Stimulated activated CD8-positive, alpha-beta memory T cell treated with anti-CD3 and anti-CD28 coated beads, Interleukin-4, amount 100 ng/mL, for 4 hours (primary cell): ENCODE data around the gene TNFAIP2.

ENCODE experiments used
- DNase-seq, 2 donors: peaks; one replicate each; pipeline ENCODE4 v3.0.0-alpha.2; 2020; ENCODE audit warnings: low read depth in 2 of 2, low spot score in 1 of 2

Gene TNFAIP2

GRCh38 chr14:103179094-103179493, 55.8 kb downstream of the TNFAIP2 start:
- no peak for DNase-seq

- no peak for DNase-seq
Observed at GRCh38 chr14:103180331-103180730, 57.1 kb downstream of the TNFAIP2 start.

DNA sequence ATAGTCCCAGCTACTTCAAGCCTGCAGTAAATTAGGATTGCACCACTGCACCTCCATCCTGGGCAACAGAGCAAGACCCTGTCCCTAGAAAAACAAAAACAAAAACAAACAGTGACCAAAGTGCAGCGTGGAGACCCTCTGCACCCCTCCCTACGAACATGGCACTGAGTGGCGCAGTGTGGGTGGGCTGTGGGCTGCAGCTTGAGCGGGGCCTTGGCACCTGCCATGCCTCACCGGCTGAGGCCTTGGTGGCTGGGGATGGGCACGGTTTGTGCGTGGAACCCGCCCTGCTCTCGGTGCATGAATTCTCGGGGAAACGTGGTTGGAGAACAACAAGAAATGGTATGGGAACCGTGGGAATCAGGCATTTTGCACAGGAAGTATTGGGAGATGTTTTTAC, 60.8 kb downstream of the TNFAIP2 start:
- DNase-seq: no peak

DNA sequence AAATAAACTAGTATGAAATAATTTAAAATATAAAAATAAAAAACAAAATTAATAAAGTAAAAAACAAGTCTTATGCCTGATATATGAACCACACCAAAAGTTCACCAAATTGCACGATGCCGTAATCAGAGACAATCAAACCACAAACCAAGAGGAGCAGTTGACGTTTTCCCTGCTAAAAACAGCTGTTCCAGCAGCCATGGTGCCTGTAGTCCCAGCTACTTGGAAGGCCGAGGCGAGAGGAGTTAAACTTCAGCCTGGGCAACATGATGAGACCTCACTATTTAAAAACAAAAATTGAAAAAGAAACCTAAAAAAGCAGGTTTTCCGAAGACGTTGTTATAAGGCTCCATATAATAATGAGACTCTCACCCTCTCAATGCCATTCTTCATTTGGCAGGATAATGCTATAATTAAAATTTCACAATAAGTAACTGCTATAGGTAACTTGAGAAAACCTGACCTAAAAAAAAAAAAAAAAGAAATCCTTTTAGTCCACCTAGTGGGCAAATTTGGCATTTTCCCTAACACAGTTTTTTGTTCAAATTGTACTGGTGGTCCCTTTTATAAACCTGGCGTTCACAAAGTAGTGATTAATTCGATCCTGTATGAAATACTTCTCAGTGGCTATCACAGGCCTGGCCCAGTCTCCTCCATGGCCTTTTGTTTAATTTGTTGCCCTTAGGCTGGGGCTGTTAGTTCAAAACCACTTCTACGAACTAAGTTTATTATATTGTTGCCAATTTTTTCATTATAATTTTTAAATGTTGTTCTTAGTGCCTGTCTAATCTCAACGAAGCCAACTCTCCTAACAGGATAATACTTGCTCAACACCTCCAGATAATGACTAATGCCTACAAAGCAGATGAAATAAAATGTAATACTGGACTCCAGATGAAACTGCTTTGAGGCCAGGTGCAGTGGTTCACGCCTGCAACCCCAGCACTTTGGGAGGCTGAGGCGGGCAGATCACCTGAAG, 62.1 kb downstream of the TNFAIP2 start:
- DNase-seq: no peak

DNA sequence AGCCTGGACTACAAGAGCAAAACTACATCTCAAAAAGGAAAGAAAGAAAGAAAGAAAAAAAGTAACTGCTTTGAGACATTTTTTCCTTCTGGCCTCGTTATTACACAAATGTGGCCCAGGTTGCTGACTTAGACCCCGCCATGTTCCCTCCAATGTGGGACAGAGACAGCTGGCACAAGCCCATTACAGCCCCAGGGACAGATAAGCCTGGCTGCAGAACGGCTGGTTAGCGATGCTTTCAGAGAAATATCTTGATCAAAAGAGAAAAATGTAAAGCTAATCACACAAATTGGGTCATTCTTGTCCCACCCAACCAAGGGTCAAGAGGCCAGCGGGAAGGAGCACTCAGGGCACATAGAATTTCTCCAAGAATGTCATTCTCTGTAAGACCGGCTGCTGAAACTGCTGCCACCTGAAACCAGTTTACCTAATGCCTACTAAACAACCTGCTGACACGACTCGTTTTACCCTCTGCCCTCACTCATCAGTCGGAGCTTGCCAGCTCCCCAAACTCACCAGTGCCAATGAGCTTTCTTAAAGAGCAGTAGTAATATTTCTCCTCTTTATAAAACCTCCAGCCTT, 63.1 kb downstream of the TNFAIP2 start:
- no peak for DNase-seq
